IPS-18a (cell line): ENCODE results near the gene RUNX1.

Experiments used
- H3K27ac ChIP-seq: one replicate; pipeline ENCODE4 v1.5.1; 2013; ENCODE audit warnings: low read length
- H3K27me3 ChIP-seq: one replicate; pipeline ENCODE4 v1.6.1; 2013; ENCODE audit warnings: mild to moderate bottlenecking, low read length; ENCODE audit not compliant: control insufficient read depth, insufficient read depth
- H3K36me3 ChIP-seq: one replicate; pipeline ENCODE4 v1.6.1; 2013; ENCODE audit warnings: low read depth, low read length; ENCODE audit not compliant: control insufficient read depth
- H3K4me1 ChIP-seq: one replicate; pipeline ENCODE4 v1.6.1; 2013; ENCODE audit warnings: low read depth, low read length; ENCODE audit not compliant: control insufficient read depth
- H3K4me3 ChIP-seq: one replicate; pipeline ENCODE4 v1.5.1; 2013; ENCODE audit warnings: low read length
- H3K9ac ChIP-seq: one replicate; pipeline ENCODE4 v1.6.1; 2013; ENCODE audit warnings: mild to moderate bottlenecking, low read length, moderate library complexity
- H3K9me3 ChIP-seq: one replicate; pipeline ENCODE4 v1.6.1; 2013; ENCODE audit warnings: low read depth, low read length; ENCODE audit not compliant: control insufficient read depth

Gene RUNX1

DNA sequence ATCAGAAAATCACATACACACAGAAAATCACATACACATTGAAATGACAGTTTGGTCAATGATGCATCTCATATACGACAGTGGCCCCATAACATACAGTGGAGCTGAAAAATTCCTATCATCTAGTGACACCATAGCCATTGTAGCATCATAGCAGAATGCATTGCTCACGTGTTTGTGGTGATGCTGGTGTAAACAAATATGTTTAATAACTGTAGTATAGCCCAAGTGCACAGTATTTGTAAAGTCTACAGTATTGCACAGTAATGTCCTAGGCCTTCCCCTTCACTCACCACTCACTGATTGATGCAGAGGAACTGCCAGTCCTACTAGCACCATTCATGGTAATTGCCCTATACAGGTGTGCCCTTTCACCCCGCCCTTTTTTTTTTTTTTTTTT is 30.1 kb upstream of the RUNX1 start:
- no peaks in the 10 kb centered on the region for H3K27me3 ChIP-seq
- H3K4me3 ChIP-seq: no peak overlapping the region
- no peaks in the 10 kb centered on the region for H3K4me1 ChIP-seq
- H3K9ac ChIP-seq: no peak overlapping the region
- H3K9me3 ChIP-seq: no peaks in the 10 kb centered on the region
- no peak overlapping the region for H3K27ac ChIP-seq
- no peaks in the 10 kb centered on the region for H3K36me3 ChIP-seq

DNA sequence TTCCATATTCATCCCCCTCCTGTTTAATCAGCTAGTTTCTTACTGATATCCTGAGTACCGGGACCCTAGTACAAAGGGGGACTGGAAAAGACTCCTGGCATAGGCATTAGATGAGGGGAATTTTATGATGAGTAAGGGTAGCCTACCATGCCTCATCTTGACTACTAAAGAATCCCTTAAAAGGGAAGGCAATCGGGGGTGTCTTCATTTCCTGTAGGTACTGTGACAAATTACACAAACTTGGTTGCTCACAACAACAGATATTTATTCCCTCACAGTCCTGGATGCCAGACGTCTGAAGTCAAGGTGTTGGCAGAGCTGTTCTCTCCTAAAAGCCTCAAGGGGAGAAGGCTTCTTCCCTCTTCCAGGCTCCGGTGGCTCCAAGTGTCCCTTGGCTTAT is 28.9 kb upstream of the RUNX1 start:
- no peaks in the 10 kb centered on the region for H3K27me3 ChIP-seq
- no peaks in the 10 kb centered on the region for H3K36me3 ChIP-seq
- no peak overlapping the region for H3K27ac ChIP-seq
- no peaks in the 10 kb centered on the region for H3K9me3 ChIP-seq
- H3K4me3 ChIP-seq: no peak overlapping the region
- no peaks in the 10 kb centered on the region for H3K4me1 ChIP-seq
- H3K9ac ChIP-seq: no peak overlapping the region

DNA sequence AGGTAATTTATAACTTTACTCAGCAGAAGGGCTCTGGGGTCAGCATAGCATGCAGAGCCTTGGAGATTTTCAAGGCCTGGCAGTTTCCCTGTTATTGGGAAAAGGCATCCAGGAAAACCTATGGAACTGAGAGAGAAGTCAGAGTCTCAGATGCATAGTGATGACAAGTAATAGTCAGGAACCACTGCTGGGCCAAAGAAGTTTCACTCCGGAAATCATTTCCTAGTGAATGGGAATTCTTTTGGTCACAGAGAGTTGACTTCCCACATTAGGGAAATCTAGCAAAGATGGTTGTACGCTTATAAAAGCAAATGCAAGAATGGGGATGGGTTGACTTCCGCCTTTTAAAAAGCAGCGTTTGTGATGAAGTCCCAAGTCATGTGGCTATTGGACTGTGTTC is 28.4 kb upstream of the RUNX1 start:
- H3K4me1 ChIP-seq: no peaks in the 10 kb centered on the region
- H3K27me3 ChIP-seq: no peaks in the 10 kb centered on the region
- H3K27ac ChIP-seq: no peak overlapping the region
- no peak overlapping the region for H3K9ac ChIP-seq
- no peaks in the 10 kb centered on the region for H3K9me3 ChIP-seq
- no peak overlapping the region for H3K4me3 ChIP-seq
- no peaks in the 10 kb centered on the region for H3K36me3 ChIP-seq

DNA sequence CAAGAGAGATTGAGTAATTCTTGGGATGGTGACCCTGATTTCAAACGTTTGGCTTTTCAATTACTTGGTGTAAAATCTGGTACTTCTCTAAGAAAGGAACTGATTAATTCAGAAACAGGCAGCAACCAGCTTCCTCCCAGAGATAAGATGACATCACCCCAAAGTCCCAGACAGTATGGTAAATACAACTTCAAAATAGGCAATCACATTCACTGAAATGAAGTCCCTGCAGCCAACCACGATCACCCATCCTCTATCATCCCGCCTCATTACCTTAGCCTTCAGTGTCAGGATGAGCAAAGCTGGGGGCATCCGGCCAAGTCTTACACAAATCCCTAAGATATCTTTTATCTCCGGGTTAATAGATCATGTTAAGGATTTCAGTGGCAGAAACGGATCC is 26.4 kb upstream of the RUNX1 start:
- H3K4me1 ChIP-seq: no peaks in the 10 kb centered on the region
- H3K27me3 ChIP-seq: no peaks in the 10 kb centered on the region
- H3K36me3 ChIP-seq: no peaks in the 10 kb centered on the region
- no peak overlapping the region for H3K27ac ChIP-seq
- H3K4me3 ChIP-seq: no peak overlapping the region
- H3K9ac ChIP-seq: no peak overlapping the region
- no peaks in the 10 kb centered on the region for H3K9me3 ChIP-seq

DNA sequence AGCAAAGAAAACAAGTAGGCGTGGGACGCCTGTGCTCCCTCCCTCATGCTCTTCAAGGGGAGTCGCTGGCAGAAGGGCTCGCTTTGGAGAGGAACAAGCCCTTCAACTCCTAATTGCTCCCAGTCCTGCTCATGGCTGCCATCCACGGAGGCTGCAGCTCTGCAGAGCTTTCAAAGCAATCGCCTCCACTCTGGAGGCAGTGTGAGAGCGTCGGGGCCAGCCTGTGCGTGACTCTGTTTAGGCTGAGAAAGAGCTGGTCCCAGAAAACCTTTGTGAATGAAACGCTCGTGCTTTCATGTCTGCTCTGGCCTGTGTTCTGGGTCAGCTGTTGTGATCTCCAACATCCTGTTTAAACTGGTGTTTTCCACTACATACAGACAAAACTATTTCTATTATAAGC is 23.9 kb upstream of the RUNX1 start:
- Histone ChIP-seq H3K27me3 (no peaks in the 10 kb centered on the region), H3K27ac (no peak overlapping the region), H3K9me3 (no peaks in the 10 kb centered on the region), H3K4me1 (no peaks in the 10 kb centered on the region), H3K36me3 (no peaks in the 10 kb centered on the region), H3K4me3 (no peak overlapping the region), H3K9ac (no peak overlapping the region)

DNA sequence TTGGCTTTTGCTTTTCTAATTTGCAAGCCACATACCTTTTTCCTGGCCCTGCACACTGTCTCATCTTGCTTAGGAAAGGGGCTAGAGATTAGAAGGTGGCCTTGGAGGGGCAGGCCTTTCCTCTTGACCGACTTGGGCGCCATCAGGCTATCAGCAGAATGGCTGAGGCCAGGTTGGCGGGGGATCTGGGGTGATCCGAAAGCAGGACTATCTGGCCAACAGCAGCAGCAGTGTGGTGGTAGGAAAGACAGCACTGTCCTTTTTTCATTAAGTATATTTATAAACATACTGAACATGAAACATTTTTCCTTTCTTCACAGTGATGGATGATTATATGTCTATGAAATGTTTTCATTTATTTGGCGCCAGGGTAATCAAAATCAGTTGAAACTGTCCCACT is 23.5 kb upstream of the RUNX1 start:
- Histone ChIP-seq H3K9ac (no peak overlapping the region), H3K4me3 (no peak overlapping the region), H3K27ac (no peak overlapping the region), H3K27me3 (no peaks in the 10 kb centered on the region), H3K4me1 (no peaks in the 10 kb centered on the region), H3K36me3 (no peaks in the 10 kb centered on the region), H3K9me3 (no peaks in the 10 kb centered on the region)

DNA sequence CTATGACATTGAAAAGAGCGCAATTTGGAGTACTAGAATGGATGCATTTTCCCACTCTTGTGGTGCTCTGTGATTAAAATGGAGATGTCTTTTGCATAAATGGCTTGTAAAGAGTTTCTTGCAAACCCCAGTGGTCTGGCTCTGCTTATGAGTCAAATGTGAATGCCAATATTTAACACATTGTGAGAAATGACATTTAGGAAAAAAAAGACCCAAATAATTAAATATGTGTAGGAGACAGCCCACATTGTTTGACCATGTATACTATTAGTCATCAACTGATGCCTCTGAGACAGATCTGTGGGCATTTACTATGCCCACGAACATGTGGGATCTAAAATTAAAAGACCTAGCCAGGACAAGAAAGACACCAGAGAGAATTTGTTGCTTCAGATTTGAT is 22.2 kb upstream of the RUNX1 start:
- no peak overlapping the region for H3K27ac ChIP-seq
- no peaks in the 10 kb centered on the region for H3K36me3 ChIP-seq
- no peaks in the 10 kb centered on the region for H3K4me1 ChIP-seq

DNA sequence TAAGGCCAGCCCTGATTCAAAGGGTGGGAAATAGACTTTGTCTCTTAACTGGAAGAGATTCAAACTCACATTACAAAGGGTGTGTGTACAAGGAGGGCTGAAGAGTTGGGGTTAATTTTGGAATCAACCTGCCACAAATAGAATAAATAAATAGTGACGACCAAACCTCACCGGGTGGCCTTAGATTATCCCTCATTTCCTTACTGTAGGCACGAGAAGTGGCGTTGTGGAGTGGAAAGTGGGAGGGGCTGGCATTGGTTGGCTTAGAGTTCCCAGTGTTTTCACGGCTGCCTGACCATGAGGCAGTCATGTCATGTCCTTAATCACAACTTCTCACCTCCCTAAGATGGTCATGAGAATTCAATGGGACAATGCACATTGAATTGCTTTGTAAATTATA is 21.3 kb upstream of the RUNX1 start:
- Histone ChIP-seq H3K4me1 (no peaks in the 10 kb centered on the region), H3K36me3 (no peaks in the 10 kb centered on the region), H3K9ac (no peak overlapping the region), H3K27me3 (no peaks in the 10 kb centered on the region), H3K9me3 (no peaks in the 10 kb centered on the region), H3K4me3 (no peak overlapping the region), H3K27ac (no peak overlapping the region)

More for the DNA sequence above, 22.2 kb upstream of the RUNX1 start:
- H3K4me3 ChIP-seq: no peak overlapping the region
- H3K27me3 ChIP-seq: no peaks in the 10 kb centered on the region
- no peaks in the 10 kb centered on the region for H3K9me3 ChIP-seq
- no peak overlapping the region for H3K9ac ChIP-seq

DNA sequence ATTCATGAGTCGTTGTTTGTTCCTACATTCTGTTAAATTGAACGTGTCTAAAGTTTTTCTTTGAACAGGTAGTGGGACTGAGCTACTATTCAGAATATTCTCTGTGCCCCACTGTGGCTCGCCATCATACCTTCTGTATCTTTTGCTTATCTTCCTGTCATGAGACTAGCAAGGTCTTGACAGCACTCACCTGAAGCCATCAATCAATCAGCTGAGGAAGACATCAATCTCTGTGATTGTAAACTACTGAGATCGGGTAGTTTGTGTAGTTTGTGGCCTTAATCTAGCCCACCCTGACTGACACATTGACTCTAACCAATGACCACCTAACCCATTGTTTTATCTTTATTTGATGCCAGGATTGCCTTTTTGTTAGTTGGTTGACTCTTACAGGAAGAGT is 17.7 kb upstream of the RUNX1 start:
- no peak overlapping the region for H3K9ac ChIP-seq
- no peak overlapping the region for H3K27ac ChIP-seq
- H3K9me3 ChIP-seq: no peaks in the 10 kb centered on the region
- H3K4me3 ChIP-seq: no peak overlapping the region
- no peaks in the 10 kb centered on the region for H3K36me3 ChIP-seq
- no peaks in the 10 kb centered on the region for H3K4me1 ChIP-seq
- H3K27me3 ChIP-seq: no peaks in the 10 kb centered on the region

DNA sequence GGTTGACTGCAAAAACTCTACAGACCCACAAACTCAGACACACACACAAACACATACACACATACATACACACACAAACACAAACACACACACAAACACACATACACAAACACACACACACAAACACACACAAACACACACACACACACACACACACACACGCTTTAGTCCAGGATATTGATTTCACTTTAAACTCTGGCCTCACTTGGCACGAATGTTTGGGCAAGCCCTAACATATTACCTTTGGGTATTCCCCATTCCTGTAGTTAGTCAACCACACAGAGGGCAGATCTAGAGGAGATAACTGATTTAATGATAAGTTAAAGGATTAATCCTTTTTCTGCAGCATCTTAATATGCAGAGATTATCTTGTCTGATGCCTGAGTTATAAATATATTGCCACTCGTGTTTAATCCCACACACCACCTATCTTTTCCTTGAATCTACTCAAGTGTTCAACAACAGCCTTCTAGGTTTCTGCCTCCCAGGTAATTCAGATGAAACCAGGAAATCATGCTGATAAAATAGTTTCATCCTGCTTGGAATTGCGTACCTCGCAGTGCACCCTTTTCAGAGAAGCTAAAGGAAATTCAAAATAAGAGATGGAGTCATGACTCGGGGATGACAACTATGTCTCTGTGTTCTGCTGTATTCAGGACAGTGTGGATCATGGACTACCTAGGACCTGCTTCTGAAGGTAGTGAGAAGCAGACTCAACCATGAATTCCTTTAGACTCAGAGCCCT is 14.5 kb upstream of the RUNX1 start:
- no peak overlapping the region for H3K9ac ChIP-seq
- H3K27ac ChIP-seq: no peak overlapping the region
- no peaks in the 10 kb centered on the region for H3K36me3 ChIP-seq
- peaks cover 3% of the 10 kb centered on the region for H3K4me1 ChIP-seq
- no peaks in the 10 kb centered on the region for H3K27me3 ChIP-seq
- H3K9me3 ChIP-seq: no peaks in the 10 kb centered on the region
- no peak overlapping the region for H3K4me3 ChIP-seq

DNA sequence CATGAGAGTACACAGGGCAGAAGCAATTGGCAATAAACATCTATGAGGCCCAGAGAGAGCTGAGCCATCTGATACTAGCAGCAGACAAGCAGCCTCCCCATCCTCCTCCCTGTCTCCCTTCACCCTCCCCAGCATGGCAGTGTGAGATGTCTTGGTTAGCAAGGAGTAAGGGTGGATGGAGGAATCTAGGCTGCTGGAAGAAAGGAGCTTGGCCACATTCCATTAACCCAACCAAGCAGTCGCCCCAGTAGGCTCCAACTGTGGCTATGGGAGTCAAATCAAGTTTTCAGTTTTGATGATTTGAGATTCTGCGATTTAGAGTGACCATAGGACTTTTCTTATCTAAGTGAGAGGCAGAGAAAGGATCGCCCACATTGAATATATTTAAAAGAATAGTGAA is 12.9 kb upstream of the RUNX1 start:
- H3K27ac ChIP-seq: no peak overlapping the region

DNA sequence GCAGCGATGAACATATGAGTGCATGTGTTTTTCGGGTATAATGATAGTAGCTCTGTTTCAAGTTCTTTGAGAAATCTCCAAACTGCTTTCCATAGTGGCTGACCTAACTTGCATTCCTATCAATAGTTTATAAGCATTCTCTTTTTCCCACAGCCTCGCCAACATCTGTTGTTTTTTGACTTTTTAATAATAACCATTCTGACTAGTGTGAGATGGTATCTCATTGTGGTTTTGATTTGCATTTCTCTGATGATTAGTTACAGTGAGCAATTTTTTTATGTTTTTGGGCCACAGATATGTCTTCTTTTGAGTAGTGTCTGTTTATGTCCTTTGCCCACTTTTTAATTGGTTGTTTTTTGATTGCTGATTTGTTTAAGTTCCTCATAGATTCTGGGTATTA is 10.6 kb upstream of the RUNX1 start:
- Histone ChIP-seq H3K36me3 (no peaks in the 10 kb centered on the region), H3K27me3 (no peaks in the 10 kb centered on the region), H3K9me3 (no peaks in the 10 kb centered on the region), H3K27ac (no peak overlapping the region), H3K4me1 (peaks cover 4% of the 10 kb centered on the region), H3K9ac (no peak overlapping the region), H3K4me3 (no peak overlapping the region)

More for the DNA sequence above, 12.9 kb upstream of the RUNX1 start:
- peaks cover 4% of the 10 kb centered on the region for H3K4me1 ChIP-seq
- no peaks in the 10 kb centered on the region for H3K9me3 ChIP-seq
- H3K9ac ChIP-seq: no peak overlapping the region
- H3K4me3 ChIP-seq: no peak overlapping the region
- H3K36me3 ChIP-seq: no peaks in the 10 kb centered on the region
- H3K27me3 ChIP-seq: no peaks in the 10 kb centered on the region
